Activated CD4-positive, CD25-positive, alpha-beta regulatory T cell treated with anti-CD3 and anti-CD28 coated beads, Interleukin-2, amount 50 U/mL, for 72 hours (primary cell): Measurements from ENCODE around the gene EIF4ENIF1.
"Not testable (repeated sequence)": the region's sequence is repeated elsewhere in the genome, so short reads cannot be mapped to it uniquely, and the experiment has no call there.

Source experiments
- DNase-seq: peaks from one replicate; pipeline ENCODE4 v3.0.0; 2021

Gene EIF4ENIF1, protein sequence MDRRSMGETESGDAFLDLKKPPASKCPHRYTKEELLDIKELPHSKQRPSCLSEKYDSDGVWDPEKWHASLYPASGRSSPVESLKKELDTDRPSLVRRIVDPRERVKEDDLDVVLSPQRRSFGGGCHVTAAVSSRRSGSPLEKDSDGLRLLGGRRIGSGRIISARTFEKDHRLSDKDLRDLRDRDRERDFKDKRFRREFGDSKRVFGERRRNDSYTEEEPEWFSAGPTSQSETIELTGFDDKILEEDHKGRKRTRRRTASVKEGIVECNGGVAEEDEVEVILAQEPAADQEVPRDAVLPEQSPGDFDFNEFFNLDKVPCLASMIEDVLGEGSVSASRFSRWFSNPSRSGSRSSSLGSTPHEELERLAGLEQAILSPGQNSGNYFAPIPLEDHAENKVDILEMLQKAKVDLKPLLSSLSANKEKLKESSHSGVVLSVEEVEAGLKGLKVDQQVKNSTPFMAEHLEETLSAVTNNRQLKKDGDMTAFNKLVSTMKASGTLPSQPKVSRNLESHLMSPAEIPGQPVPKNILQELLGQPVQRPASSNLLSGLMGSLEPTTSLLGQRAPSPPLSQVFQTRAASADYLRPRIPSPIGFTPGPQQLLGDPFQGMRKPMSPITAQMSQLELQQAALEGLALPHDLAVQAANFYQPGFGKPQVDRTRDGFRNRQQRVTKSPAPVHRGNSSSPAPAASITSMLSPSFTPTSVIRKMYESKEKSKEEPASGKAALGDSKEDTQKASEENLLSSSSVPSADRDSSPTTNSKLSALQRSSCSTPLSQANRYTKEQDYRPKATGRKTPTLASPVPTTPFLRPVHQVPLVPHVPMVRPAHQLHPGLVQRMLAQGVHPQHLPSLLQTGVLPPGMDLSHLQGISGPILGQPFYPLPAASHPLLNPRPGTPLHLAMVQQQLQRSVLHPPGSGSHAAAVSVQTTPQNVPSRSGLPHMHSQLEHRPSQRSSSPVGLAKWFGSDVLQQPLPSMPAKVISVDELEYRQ

GRCh38 chr22:31489632-31490495, at the start of gene EIF4ENIF1:
EIF4ENIF1 (minus strand) TSS chr22:31489842; CDS start chr22:31488718, 1,124 bp downstream.
- peak; percentile 84 for DNase-seq

DNA sequence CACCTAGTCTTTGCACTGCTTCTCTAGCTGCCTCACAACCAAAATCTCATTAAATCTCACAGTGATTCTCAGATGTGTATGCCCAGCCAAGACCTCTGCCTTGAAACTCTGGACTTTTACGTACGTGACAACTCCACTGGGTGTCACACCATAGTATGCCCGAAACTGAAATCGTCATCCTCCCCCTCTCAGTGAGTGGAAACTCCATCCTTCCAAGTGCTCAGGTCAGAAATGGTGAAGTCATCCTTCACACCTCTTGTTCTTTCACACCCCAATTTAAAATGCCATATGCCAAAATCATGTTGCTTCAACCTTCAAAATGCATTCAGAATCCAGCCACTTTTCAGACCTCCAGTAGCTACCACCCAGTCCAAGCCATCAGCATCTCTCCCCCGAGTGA, 49.2 kb upstream of the EIF4ENIF1 start:
- no peak for DNase-seq

GRCh38 chr22:31537019-31537535, 47.4 kb upstream of the EIF4ENIF1 start:
- DNase-seq = no peak

- no peak for DNase-seq
Measured at GRCh38 chr22:31533374-31533773, 43.7 kb upstream of the EIF4ENIF1 start.

- DNase-seq = no peak
Measured at GRCh38 chr22:31532060-31532459, 42.4 kb upstream of the EIF4ENIF1 start.

DNA sequence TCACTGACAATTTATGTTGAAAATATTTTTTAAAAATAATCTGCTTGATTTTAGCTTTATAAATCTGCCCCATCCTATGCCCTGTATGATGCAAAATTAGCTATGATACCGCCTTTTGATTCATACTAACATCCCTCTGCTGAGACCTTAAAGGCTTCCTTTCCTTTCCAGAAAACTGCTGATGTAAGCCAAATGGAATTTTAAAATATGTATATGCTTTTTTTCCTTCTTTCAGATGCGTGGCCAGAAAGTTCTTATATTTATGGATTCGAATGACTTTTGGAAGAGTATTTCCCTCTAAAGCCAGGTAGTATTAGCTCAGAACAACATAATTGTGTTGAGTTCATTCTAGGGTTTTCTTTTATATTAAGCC, 41.2 kb upstream of the EIF4ENIF1 start:
- DNase-seq = no peak

DNA sequence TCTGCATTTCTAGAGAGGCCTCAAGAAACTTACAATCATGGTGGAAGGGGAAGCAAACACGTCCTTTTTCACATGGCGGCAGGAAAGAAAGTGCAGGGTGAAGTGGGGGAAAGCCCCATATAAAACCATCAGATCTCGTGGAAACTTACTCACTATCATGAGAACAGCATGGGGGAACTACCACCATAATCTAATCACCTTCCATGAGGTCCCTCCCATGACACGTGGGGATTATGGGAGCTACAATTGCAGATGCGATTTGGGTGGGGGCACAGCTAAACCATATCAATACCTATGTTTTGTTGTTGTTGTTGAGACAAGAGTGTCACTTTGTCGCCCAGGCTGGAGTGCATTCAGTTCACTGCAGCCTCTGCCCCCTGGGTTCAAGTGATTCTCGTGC, 36.6 kb upstream of the EIF4ENIF1 start:
- DNase-seq = no peak

GRCh38 chr22:31524132-31524531, 34.5 kb upstream of the EIF4ENIF1 start:
- DNase-seq = not testable (repeated sequence)

GRCh38 chr22:31520051-31520450, 30.4 kb upstream of the EIF4ENIF1 start:
- no peak for DNase-seq

- DNase-seq = no peak
Measured at GRCh38 chr22:31509061-31509762, 19.6 kb upstream of the EIF4ENIF1 start.

- no peak for DNase-seq
Measured at GRCh38 chr22:31508536-31508935, 18.9 kb upstream of the EIF4ENIF1 start.

- not testable (repeated sequence) for DNase-seq
Measured at GRCh38 chr22:31507517-31507916, 17.9 kb upstream of the EIF4ENIF1 start.

GRCh38 chr22:31504282-31504681, 14.6 kb upstream of the EIF4ENIF1 start:
- no peak for DNase-seq

DNA sequence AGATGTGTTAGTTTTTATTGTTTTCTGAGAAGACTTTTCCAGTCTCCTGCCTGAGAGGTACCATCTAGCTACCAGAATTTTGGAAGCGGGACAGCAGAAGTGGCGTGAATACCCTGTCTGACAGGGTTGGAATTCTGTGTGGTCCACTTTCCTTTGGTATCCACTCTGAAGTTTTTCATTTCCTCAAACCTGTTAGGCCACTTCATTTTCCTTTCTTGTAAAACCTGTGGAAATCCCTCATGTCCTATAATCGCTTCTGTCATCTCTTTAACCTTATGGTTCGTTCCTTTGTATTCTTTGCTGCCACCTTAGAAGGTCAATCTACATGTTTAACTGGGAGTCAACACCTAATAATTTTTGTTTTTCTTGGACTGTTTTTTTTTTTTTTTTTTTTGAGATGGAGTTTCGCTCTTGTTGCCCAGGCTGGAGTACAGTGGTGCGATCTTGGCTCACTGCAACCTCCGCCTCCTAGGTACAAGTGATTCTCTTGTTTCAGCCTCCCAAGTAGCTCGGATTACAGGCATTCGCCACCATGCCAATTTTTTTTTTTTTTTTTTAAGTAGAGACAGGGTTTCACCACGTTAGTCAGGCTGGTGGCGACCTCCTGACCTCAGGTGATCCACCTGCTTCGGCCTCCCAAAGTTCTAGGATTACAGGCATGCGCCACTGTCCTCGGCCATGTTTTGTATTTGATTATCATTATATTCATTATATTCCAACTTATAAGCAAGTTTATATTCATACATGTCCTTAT, 13.7 kb upstream of the EIF4ENIF1 start:
- no peak for DNase-seq

DNA sequence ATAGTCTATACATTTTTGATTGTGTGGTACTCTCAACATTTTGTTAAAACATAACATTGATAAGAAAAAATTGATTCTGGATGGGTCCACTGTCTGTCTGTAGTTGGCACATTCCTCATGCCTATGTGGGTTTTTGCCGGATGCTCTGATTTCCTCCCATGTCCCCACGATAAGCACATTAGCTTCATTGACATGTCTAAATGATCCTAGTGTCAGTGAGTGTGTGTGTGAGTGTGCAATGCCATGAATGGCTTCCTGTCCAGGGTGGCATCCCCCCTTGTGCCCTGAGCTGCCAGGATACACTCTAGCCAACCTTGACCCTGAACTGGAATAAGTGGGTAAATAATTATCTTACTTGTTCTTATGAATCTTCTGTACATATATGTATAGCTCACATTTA, 12.1 kb upstream of the EIF4ENIF1 start:
- no peak for DNase-seq

- DNase-seq = no peak
Measured at GRCh38 chr22:31497148-31497938, 7.7 kb upstream of the EIF4ENIF1 start.

DNA sequence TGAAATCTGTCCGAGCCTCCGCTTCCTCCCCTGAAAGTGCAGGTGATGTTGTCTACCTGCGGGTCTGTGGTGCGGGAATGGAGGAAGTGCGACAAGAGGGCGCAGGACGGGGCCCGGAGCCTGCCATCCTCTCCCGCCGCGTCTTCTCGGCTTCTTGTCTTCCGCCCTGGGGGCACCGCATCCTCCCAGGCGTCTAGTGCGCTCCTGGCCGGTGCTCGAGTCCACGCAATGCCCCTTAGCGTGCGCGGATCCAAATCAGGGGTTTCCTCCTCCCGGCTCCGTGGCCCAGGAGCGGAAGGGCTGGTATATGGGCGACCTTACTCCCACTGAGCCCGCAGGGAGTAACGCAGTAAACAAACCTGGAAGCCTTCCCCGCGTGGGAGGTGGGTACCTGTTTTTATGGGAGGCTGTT, 7.1 kb upstream of the EIF4ENIF1 start:
- DNase-seq = no peak

DNA sequence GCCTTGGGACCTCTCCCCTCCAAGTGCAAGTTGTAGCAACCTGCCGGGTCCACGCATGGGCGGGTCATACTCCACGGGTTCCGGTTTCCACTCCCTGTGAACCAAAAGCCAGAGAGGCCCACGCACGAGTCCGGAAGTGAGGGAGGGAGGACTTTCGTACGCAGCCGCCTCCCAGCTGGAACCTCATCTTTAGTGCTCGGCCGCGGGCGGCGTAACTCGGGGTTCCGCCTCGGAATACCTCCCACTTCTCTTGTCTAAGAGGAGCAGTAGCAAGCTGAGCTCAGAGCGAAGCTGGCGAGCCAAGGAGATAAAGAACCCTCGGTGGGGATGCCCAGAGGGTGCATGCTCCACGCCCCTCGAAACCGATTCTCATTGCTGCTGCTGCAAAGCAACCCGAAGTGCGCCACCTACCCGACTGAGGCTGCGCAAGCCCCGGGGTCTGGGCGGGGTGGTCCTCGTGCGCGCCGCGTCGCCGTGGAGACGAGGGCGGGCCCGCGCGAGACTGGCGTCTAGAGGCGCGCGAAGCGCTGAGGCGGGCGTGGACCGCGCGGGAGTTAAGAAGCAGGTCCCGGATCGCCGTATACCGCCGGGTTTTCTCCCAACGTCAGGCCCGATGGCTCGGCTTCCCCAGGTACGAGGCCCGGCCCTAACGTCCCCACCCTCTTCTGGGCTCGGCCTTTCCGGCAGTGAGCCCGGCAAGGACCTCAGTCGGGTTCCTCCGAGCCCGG, 6.5 kb upstream of the EIF4ENIF1 start, which contains the start of gene SFI1:
Gene SFI1, plus strand, starts transcription at position 530 of the 728 bp plus-strand sequence. CDS start 11,749 bp downstream, outside the sequence.
- peak; percentile 93 for DNase-seq

DNA sequence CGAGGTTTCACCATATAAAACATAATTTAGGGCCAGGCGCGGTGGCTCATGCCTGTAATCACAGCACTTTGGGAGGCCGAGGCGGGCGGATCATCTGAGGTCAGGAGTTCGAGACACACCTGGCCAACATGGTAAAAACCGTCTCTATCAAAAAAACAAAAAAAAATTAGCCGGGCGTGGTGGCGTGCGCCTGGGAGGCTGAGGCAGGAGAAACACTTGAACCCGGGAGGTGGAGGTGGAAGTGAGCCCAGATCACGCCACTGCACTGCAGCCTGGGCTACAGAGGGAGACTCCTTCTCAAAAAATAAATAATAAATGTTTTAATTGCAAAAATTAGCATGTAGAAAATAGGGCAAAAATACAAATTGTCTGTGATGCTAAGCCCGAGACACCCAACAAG, 5.7 kb upstream of the EIF4ENIF1 start:
- DNase-seq = no peak
